BLaER1 treated with 17β-estradiol and CSF1 and Interleukin-3, amounts not matched to agents 10 nM and 100 nM (cell line): Measurements from ENCODE around the gene FBH1.
"Not testable (repeated sequence)": the region's sequence is repeated elsewhere in the genome, so short reads cannot be mapped to it uniquely, and the experiment has no call there.

Experiments used
- H3K27ac ChIP-seq, 11 experiments: shearing (Covaris generic); formaldehyde crosslinking; 2 replicates each; pipeline ENCODE4 v1.8.1; 2022
- H3K27me3 ChIP-seq, 11 experiments: shearing (Covaris generic); formaldehyde crosslinking; 2 replicates each; pipeline ENCODE4 v1.8.1; 2022
- H3K36me3 ChIP-seq, 11 experiments: shearing (Covaris generic); formaldehyde crosslinking; 2 replicates each; pipeline ENCODE4 v1.8.1; 2022
- H3K4me1 ChIP-seq, 10 experiments: shearing (Covaris generic); formaldehyde crosslinking; 2 replicates each; pipeline ENCODE4 v1.8.1; 2022
- H3K4me2 ChIP-seq, 11 experiments: shearing (Covaris generic); formaldehyde crosslinking; 2 replicates each; pipeline ENCODE4 v1.8.1; 2022
- H3K4me3 ChIP-seq, 10 experiments: shearing (Covaris generic); formaldehyde crosslinking; 2 replicates each; pipeline ENCODE4 v1.8.1; 2022
- H3K9ac ChIP-seq, 11 experiments: shearing (Covaris generic); formaldehyde crosslinking; 2 replicates each; pipeline ENCODE4 v1.8.1; 2022
- H3K9me3 ChIP-seq, 11 experiments: shearing (Covaris generic); formaldehyde crosslinking; replicated peaks in 1 of 11; 2 replicates each; pipeline ENCODE4 v1.8.1; 2022
- H4K20me1 ChIP-seq, 11 experiments: shearing (Covaris generic); formaldehyde crosslinking; 2 replicates each; pipeline ENCODE4 v1.8.1; 2022
- Cebpa-rat ChIP-seq, 11 experiments: shearing (Covaris generic); IDR thresholded peaks; 2 replicates each; pipeline ENCODE4 v1.8.1; 2022

The FBH1 gene

DNA sequence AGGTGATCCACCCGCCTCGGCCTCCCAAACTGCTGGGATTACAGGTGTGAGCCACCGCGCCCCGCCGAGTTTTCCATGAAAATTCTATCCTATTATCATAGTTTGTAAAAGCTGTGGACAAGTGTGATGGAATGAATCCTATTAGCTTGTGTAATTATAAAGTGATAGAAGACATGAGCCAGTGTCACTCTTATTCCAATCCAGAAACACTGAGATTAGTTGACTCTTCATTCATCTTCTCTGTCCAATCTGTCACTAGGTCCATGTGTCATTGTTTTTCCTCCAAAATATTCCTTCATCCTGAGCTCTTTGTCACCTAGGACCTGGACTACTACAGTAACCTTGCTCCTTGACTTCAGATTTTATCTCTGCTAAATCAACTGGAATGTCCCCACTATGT lies 13.5 kb downstream of the FBH1 start:
- no peak overlapping the region for H3K9ac ChIP-seq
- H4K20me1 ChIP-seq: peaks cover 5 to 69% (median 22%) of the 10 kb centered on the region in 11 experiments; a peak in 17 of 22 replicates
- H3K9me3 ChIP-seq: peaks cover 0 to 6% (median 0%) of the 10 kb centered on the region in 11 experiments; a peak in 2 of 22 replicates
- H3K4me1 ChIP-seq: peaks cover 17 to 33% (median 29%) of the 10 kb centered on the region in 10 experiments
- H3K4me2 ChIP-seq: peak overlapping the region in 8 of 11 experiments; percentile 8 to 70 (median 36); a peak in 11 of 22 replicates
- H3K27me3 ChIP-seq: no peaks in the 10 kb centered on the region
- TF ChIP-seq Cebpa-rat (IDR thresholded peaks at IDR 0.05): no peak
- H3K4me3 ChIP-seq: no peak overlapping the region
- peaks cover 42 to 81% (median 68%) of the 10 kb centered on the region in 11 experiments for H3K36me3 ChIP-seq
- H3K27ac ChIP-seq: peak overlapping the region in 1 of 11 experiments; percentile 13; a peak in 1 of 22 replicates

DNA sequence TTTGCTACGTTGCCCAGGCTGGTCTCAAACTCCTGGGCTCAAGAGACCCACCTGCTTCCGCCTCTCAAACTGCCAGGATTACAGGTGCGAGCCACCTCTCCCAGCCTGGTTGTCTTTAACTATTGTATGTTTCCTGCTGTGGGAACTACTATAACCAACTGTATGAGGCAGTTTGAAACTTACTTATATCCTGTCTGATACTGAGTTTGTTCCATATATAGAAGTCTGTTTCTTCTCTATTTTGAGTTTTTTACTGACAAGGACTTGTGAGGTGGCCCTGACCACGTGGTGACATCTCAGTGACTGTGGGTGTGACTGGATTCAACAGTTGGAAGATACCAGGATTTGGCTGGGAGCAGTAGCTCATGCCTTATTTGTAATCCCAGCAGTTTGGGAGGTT lies 14.2 kb downstream of the FBH1 start:
- no peak for TF ChIP-seq Cebpa-rat (IDR thresholded peaks at IDR 0.05)

DNA sequence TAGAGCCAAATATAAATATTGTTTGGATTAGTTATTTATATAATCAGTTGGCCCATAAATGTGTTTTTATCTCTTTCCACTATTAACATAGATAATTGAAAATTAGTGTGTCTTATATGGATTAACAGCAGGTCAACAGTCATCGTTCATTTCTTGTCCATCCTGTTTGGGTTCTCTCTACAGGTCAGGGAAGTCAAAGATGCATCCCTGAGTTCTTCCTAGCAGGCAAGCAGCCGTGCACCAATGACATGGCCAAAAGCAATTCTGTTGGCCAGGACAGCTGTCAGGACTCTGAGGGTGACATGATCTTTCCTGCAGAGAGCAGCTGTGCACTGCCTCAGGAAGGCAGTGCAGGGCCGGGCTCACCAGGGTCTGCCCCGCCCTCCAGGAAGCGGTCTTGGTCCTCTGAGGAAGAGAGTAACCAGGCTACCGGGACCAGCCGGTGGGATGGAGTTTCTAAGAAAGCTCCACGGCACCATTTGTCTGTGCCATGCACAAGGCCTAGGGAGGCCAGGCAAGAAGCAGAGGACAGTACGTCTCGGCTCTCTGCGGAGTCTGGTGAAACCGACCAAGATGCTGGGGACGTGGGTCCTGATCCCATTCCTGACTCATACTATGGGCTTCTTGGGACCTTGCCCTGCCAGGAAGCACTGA lies 15.9 kb downstream of the FBH1 start:
- peak overlapping the region in 10 of 11 experiments; percentile 16 to 75 (median 49); a peak in 18 of 22 replicates for H3K4me2 ChIP-seq
- H3K4me3 ChIP-seq: no peak overlapping the region
- H3K9me3 ChIP-seq: peaks cover 0 to 5% (median 0%) of the 10 kb centered on the region in 11 experiments; a peak in 1 of 22 replicates
- TF ChIP-seq Cebpa-rat (IDR thresholded peaks at IDR 0.05): no peak
- H3K36me3 ChIP-seq: peaks cover 62 to 89% (median 77%) of the 10 kb centered on the region in 11 experiments
- peak overlapping the region in 2 of 11 experiments; percentile 14 to 28; a peak in 4 of 22 replicates for H3K27ac ChIP-seq
- H3K9ac ChIP-seq: no peak overlapping the region
- peaks cover 17 to 33% (median 29%) of the 10 kb centered on the region in 10 experiments for H3K4me1 ChIP-seq
- no peaks in the 10 kb centered on the region for H3K27me3 ChIP-seq
- peaks cover 0 to 48% (median 16%) of the 10 kb centered on the region in 11 experiments; a peak in 16 of 22 replicates for H4K20me1 ChIP-seq

More for the DNA sequence above, 14.2 kb downstream of the FBH1 start:
- H3K27ac ChIP-seq: peak overlapping the region in 4 of 11 experiments; percentile 1 to 29 (median 18); a peak in 4 of 22 replicates
- H3K4me3 ChIP-seq: no peak overlapping the region
- peaks cover 45 to 84% (median 69%) of the 10 kb centered on the region in 11 experiments for H3K36me3 ChIP-seq
- H3K4me2 ChIP-seq: peak overlapping the region in 8 of 11 experiments; percentile 8 to 70 (median 36); a peak in 14 of 22 replicates
- H3K9ac ChIP-seq: no peak overlapping the region
- H3K4me1 ChIP-seq: peaks cover 17 to 33% (median 29%) of the 10 kb centered on the region in 10 experiments
- no peaks in the 10 kb centered on the region for H3K27me3 ChIP-seq
- peaks cover 0 to 63% (median 21%) of the 10 kb centered on the region in 11 experiments; a peak in 17 of 22 replicates for H4K20me1 ChIP-seq
- peaks cover 0 to 5% (median 0%) of the 10 kb centered on the region in 11 experiments; a peak in 1 of 22 replicates for H3K9me3 ChIP-seq

DNA sequence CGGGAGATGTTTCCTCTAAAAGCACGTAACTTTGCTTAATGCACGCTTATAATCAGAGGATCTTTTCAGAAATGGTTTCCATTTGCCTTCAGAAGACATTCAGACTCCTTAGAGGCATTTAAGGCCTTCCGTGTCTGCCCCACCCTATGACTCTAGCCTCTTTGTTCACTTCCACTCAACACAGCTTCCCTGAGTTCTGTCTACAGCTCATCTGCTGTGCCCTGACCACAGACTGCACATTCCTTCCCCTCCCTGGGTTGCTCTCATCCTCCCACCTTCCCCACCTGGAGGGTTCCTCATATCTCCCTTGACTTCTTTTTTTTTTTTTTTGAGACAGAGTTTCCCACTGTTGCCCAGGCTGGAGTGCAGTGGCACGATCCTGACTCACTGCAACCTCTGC lies 16.6 kb downstream of the FBH1 start:
- H3K4me3 ChIP-seq: no peak overlapping the region
- peaks cover 69 to 91% (median 78%) of the 10 kb centered on the region in 11 experiments for H3K36me3 ChIP-seq
- no peak overlapping the region for H3K9ac ChIP-seq
- H4K20me1 ChIP-seq: peaks cover 0 to 46% (median 16%) of the 10 kb centered on the region in 11 experiments; a peak in 16 of 22 replicates
- no peak for TF ChIP-seq Cebpa-rat (IDR thresholded peaks at IDR 0.05)
- H3K27ac ChIP-seq: peak overlapping the region in 2 of 11 experiments; percentile 14 to 28; a peak in 3 of 22 replicates
- peaks cover 0 to 5% (median 0%) of the 10 kb centered on the region in 11 experiments; a peak in 1 of 22 replicates for H3K9me3 ChIP-seq
- peaks cover 17 to 33% (median 29%) of the 10 kb centered on the region in 10 experiments for H3K4me1 ChIP-seq
- H3K4me2 ChIP-seq: peak overlapping the region in 9 of 11 experiments; percentile 18 to 75 (median 51); a peak in 11 of 22 replicates
- H3K27me3 ChIP-seq: no peaks in the 10 kb centered on the region

DNA sequence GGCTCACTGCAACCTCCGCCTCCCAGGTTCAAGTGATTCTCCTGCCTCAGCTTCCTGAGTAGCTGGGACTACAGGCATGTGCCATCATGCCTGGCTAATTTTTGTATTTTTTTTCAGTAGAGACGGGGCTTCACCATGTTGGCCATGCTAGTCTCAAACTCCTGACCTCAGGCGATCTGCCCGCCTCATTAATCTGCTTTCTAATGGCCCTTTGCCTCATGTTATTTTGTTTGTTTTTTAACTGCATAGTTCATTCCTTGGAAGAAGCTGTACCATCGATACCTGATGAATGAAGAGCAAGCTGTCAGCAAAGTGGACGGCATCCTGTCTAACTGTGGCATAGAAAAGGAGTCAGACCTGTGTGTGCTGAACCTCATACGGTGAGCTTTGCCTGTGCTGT lies 18.6 kb downstream of the FBH1 start:
- not testable (repeated sequence) for H3K4me3 ChIP-seq, H3K9me3 ChIP-seq, H3K9ac ChIP-seq, H3K27me3 ChIP-seq, H3K27ac ChIP-seq, H3K4me2 ChIP-seq
- Histone ChIP-seq H4K20me1 (peaks cover 0 to 43% (median 21%) of the 10 kb centered on the region in 11 experiments; a peak in 16 of 22 replicates), H3K4me1 (peaks cover 17 to 31% (median 27%) of the 10 kb centered on the region in 10 experiments), H3K36me3 (peaks cover 79 to 92% (median 83%) of the 10 kb centered on the region in 11 experiments)

DNA sequence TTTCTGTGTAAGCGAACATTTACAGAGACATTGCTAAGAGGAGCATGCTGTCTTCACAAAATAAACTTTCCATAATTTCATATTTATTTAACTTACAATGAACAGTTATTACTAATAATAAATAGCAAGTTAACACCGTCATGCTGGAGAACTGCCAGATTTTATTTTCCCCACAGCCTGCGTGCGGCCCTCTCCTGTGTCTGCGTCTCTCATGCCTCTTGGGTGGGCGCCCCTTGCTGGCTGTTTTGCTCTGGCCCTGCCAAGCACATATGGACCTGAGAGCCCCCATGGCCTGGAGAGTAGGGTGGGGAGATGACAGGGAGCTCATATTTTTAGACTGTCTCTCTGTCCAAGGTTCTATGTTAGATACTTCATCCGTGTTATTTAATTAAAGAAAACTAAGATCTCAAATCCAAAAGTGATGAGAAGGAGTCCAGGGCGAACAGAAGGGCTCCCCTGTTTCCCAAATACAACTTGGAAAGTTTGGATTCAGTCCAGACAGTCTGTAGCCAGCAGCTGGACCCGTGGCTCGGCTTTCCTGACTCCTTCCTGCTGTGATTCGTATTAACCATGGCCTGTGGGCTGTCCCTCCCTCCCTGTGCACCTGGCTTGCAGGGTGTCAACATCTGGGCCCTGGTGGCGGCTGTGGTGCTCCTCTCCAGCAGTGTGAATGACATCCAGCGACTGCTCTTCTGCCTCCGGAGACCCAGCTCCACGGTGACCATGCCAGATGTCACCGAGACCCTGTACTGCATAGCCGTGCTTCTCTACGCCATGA lies 20.5 kb downstream of the FBH1 start:
- Histone ChIP-seq H3K4me3 (no peak overlapping the region), H3K9ac (no peak overlapping the region)
- TF ChIP-seq Cebpa-rat (IDR thresholded peaks at IDR 0.05): no peak

DNA sequence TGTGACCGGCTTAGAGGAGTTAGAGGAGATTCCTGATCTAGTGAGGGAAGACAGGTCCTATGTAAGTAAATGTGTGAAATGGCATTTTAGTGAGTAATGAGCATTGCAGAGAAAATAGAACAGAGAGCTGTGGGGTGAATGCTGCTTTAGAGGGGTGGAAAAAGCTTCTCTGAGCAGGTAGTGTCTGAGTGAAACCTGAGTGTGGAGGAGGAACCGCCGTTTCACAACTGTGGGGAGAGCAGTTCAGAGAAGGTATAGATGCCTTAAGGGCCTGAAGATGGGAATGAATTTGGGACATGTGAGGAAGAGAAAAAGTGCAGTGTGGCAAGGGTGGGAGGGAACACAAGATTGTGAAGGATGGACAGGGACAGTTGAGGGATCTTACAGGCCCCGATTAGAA lies 21.6 kb downstream of the FBH1 start:
- Histone ChIP-seq H3K9me3 (0 out of 22 replicates have a peak, but pooled peaks cover 0 to 3% (median 0%) of the 10 kb centered on the region in 11 experiments), H3K9ac (0 out of 22 replicates have a peak overlapping the region, but pooled peaks of 1 of the 11 experiments have one; percentile 1), H3K4me3 (no peak overlapping the region), H3K4me1 (peaks cover 0 to 3% (median 0%) of the 10 kb centered on the region in 10 experiments; a peak in 7 of 20 replicates), H3K36me3 (peaks cover 94 to 99% (median 98%) of the 10 kb centered on the region in 11 experiments), H3K27me3 (no peaks in the 10 kb centered on the region), H4K20me1 (peaks cover 0 to 29% (median 12%) of the 10 kb centered on the region in 11 experiments; a peak in 13 of 22 replicates), H3K27ac (no peak overlapping the region), H3K4me2 (no peak overlapping the region)
- TF ChIP-seq Cebpa-rat (IDR thresholded peaks at IDR 0.05): no peak

More for the DNA sequence above, 20.5 kb downstream of the FBH1 start:
- Histone ChIP-seq H3K4me2 (no peak overlapping the region), H3K9me3 (0 out of 22 replicates have a peak, but pooled peaks cover 0 to 5% (median 0%) of the 10 kb centered on the region in 11 experiments), H3K4me1 (peaks cover 9 to 14% (median 11%) of the 10 kb centered on the region in 10 experiments; a peak in 19 of 20 replicates), H3K27ac (no peak overlapping the region), H4K20me1 (peaks cover 0 to 35% (median 18%) of the 10 kb centered on the region in 11 experiments; a peak in 16 of 22 replicates), H3K27me3 (no peaks in the 10 kb centered on the region), H3K36me3 (peaks cover 91 to 99% (median 94%) of the 10 kb centered on the region in 11 experiments)

DNA sequence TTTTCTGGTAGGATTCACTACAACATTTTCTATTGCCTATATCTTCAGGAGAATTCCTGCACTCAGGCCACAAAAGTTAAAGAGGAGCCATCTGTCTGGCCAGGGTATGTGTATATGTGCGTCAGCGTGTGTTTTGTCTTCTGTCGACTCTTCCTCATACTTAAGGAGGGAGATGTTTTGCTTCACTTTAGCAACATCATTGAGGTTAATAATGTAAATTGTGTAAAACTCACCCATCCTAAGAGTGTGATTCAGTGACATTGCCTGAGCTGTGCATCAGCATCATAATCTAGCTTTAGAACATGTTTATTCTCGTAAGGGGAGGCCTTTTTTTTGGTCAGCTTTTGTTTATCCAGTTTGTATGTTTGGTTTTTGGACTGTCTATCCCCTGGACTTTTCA lies 23.7 kb downstream of the FBH1 start:
- peaks cover 97 to 99% (median 99%) of the 10 kb centered on the region in 11 experiments for H3K36me3 ChIP-seq

More for the DNA sequence above, 23.7 kb downstream of the FBH1 start:
- no peak overlapping the region for H3K4me2 ChIP-seq
- H3K9me3 ChIP-seq: no peaks in the 10 kb centered on the region
- H3K4me3 ChIP-seq: no peak overlapping the region
- no peak overlapping the region for H3K9ac ChIP-seq
- H3K4me1 ChIP-seq: no peaks in the 10 kb centered on the region
- no peak overlapping the region for H3K27ac ChIP-seq
- no peak for TF ChIP-seq Cebpa-rat (IDR thresholded peaks at IDR 0.05)
- H3K27me3 ChIP-seq: no peaks in the 10 kb centered on the region
- H4K20me1 ChIP-seq: peaks cover 0 to 25% (median 0%) of the 10 kb centered on the region in 11 experiments; a peak in 6 of 22 replicates
